Lung microvascular endothelial cell (primary cell): ENCODE data around the gene CCDC170. TPM values are rescaled to one million over a fixed set of nuclear protein-coding genes. Genes with fewer than 3 reads are reported as not detected.
A peak's percentile ranks its signal among the peaks of the same experiment; 100 is the strongest.
"Not testable (repeated sequence)": the region's sequence is repeated elsewhere in the genome, so short reads cannot be mapped to it uniquely, and the experiment has no call there.

Experiments
- DNase-seq, 2 donors: peaks; one replicate each; pipeline versions ENCODE4 v3.0.0 to v3.0.0-alpha.2; 2010; ENCODE audit warnings: low read depth in 2 of 2
- total RNA-seq: library from RNA; depleted of rRNA; stranded (reverse); fragments of >200 nt; gene quantifications from 2 replicates; pipeline ENCODE4 v1.2.1, GENCODE V29; 2014

Gene CCDC170, protein sequence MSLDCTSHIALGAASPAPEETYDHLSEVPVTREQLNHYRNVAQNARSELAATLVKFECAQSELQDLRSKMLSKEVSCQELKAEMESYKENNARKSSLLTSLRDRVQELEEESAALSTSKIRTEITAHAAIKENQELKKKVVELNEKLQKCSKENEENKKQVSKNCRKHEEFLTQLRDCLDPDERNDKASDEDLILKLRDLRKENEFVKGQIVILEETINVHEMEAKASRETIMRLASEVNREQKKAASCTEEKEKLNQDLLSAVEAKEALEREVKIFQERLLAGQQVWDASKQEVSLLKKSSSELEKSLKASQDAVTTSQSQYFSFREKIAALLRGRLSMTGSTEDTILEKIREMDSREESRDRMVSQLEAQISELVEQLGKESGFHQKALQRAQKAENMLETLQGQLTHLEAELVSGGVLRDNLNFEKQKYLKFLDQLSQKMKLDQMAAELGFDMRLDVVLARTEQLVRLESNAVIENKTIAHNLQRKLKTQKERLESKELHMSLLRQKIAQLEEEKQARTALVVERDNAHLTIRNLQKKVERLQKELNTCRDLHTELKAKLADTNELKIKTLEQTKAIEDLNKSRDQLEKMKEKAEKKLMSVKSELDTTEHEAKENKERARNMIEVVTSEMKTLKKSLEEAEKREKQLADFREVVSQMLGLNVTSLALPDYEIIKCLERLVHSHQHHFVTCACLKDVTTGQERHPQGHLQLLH
- under 0.01 TPM in 1 of 2 replicates, not detected in the other for total RNA-seq

DNA sequence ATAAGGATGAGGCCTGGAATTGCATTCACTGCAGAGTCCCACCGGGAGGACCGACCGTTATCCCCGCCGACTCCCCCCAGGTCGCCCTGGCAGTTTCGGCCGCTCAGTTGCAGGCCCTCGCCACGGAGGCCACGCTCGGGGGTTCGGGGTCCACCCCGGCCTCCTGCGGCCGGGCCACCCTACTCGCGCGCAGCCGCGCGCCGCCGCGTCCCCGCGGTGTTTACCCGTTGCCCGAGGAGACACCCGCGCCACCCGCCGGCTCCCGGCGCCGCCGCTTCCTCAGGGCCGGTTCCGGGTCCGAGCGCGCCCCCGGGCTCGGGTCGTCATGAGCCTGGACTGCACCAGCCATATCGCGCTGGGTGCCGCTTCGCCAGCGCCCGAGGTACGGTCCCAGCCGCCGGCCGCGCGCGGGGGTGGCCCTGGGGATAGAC is at the start of gene CCDC170:
CCDC170 (plus strand) TSS at position 214 of the 431 bp plus-strand sequence; CDS start at position 326, 112 bp downstream.
- DNase-seq, result peak; percentile 28 to 54

DNA sequence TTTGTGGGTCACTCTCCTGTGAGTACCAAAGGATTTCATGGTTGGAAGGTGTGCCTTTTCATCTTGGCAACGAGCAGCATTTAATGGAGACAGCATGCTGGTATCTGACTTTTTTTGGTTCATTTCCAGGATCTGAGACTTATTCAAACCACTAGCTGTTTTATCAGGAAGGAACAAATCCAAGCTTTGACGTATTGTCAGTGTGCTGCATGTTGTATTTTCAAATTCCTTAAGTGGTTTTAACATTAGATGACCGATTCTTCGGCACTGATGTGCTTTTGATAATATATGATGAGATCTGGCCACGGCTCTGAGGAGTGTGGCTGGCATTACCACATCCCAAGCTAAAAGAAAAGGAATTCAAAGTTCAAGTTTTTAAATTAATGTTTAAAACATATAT is 48.3 kb upstream of the CCDC170 start:
- peak; percentile 29 to 70 for DNase-seq

DNA sequence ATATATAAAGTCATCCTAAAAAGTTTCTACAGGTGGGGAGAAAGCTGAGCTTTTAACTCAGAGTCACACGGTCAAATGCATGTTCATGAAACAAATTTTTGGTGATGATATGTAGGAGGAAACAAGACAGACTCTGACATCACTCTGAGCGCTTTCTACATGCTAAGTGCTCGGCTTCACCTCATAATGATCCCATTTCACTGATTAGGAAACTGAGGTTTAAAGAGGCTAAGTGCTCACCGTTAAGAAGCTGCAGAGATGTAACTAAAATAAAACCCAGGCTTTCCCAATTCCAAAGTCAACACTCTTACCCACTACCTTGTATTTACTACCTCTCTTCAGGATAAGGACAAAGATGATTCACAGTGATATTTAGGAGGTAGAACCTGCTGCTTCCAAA is 46.6 kb upstream of the CCDC170 start:
- no peak for DNase-seq

DNA sequence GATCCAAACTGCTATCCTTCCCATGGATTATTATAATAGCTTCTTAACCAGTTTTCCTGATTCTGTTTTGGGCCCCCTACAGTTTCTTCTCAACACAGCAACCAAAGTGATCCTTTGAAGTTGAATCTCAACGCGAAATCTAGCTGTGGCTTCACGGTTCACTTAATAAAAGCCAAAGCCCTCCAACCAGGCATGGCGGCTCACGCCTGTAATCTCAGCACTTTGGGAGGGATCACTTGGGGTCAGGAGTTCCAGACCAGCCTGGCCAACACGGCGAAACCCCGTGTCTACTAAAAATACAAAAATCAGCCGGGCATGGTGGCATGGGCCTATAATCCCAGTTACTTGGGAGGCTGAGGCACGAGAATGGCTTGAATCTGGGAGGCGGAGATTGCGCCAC is 45.2 kb upstream of the CCDC170 start:
- peak in 1 of 2 donors; percentile 9 for DNase-seq

DNA sequence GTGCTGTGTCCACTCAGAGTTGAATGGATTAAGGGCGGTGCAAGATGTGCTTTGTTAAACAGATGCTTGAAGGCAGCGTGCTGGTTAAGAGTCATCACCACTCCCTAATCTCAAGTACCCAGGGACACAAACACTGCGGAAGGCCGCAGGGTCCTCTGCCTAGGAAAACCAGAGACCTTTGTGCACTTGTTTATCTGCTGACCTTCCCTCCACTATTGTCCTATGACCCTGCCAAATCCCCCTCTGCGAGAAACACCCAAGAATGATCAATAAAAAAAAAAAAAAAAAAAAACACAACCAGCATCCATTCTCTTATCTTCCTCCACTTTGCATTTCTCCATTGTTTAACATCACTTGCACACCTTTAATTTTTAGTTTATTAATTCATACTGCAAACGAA is 42.9 kb upstream of the CCDC170 start:
- not testable (repeated sequence) for DNase-seq

DNA sequence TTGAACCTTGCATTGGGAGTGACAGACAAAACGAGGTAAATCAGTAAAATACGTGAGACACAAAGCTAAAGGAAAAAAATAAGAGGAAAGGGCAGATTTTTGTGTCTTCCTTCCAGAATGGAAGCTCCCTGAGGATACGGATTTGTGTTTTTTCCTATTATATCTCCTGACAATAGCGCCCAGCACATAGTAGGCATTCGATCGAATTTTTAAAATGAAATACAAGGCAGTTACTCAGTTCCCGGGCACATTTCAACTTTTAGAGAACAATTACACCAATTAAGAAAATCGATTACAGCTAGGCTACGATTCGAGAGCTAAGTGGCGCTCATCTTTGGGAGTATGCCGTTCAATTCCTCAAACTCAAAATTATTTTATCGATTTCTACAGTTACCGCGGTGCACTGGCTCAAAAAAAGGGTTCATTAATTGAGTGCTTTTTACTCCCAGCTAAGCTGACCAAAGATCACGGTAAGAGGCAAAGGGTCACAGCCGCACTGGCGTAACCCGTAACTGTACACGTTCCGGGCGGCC is 42.3 kb upstream of the CCDC170 start:
- no peak for DNase-seq

DNA sequence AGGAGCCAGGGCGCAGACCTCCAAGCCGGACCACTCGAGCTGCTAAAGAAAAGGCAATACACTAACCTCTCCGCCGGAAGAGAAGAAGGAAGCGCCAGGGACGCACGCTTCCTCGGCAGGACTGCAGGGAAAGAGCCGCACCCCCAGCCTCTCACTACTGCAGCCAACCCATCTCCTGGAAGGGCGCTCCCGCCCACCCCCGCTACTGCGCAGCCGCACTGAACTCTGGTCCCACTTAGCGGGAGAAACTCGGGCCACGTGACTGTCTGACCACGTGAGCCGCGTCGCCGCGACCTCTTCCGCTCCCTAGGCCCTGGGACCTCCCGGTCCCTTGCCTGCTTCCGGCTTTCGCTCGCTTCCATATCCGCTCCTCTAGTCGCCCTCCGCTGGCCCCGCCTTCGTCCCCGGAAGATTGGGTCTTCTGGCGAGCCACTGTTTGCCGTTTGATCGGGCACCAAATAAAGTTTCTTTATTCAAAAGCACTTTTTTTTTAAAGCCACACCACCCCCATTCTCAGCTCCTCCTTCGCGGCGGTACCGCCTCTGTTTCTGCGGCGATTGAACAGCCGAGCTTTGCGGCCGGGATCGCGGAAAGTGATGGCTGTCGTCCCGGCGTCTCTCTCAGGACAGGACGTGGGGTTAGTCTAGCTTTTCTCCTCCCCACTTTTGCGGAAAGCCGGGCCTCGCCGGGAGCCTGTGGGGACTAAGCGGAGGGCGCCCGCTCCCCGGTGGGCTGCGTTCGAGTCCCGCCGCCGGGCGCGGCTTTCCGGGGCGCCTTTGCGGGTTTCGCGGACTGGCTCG is 41.7 kb upstream of the CCDC170 start, which contains the start of gene RMND1:
RMND1 (minus strand) TSS at position 177 of the 800 bp plus-strand sequence. CDS start 6,315 bp downstream, outside the sequence.
- peak; percentile 100 for DNase-seq

DNA sequence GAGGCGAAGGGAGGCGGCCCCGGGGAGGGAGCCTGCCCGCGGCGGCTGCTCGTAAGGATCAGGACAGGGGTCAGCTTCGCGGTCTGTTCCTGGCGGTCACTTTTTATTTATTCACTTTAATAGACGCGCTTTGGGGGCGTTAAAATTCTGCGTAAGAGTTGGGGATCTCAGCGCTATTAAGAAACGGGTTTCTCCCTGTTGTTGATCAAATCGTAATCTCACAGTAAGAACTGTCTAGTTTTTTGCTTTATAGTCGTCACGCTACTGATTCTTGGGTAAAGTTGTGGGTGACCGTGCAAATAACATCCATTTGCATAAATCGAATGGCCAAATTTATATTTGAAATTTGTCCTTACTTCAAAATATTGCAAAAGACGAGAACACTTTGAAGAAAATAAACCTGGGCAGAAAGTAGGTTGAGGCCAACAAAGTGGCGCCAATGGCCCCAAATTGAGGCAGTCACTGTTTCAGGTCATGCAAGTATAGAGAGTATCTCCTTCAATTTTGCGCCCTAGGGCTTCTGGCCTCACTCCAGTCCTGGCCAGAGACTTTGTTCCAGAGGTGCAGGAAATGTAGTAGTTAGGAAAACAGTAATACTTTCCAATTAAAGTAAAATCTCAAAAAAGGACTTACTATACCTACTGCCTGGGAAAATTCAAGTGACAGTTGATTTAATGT is 40.9 kb upstream of the CCDC170 start:
- peak; percentile 31 to 57 for DNase-seq

DNA sequence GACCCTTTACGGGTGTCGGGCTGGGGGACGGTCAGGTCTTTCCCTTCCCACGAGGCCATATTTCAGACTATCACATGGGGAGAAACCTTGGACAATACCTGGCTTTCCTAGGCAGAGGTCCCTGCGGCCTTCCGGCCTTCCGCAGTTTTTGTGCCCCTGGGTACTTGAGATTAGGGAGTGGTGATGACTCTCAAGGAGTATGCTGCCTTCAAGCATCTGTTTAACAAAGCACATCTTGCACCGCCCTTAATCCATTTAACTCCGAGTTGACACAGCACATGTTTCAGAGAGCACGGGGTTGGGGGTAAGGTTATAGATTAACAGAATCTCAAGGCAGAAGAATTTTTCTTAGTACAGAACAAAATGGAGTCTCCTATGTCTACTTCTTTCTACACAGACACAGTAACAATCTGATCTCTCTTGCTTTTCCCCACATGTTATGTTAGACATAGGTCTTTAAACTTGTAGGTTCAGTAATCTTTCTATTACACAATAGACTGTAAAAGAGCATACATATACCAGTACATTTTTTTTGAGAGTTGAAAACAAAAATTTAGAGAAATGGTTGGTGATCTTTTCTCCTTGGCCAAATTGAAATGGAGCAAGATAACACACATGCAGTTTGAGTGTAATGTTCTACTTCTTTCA is 37.9 kb upstream of the CCDC170 start:
- DNase-seq, result not testable (repeated sequence)

DNA sequence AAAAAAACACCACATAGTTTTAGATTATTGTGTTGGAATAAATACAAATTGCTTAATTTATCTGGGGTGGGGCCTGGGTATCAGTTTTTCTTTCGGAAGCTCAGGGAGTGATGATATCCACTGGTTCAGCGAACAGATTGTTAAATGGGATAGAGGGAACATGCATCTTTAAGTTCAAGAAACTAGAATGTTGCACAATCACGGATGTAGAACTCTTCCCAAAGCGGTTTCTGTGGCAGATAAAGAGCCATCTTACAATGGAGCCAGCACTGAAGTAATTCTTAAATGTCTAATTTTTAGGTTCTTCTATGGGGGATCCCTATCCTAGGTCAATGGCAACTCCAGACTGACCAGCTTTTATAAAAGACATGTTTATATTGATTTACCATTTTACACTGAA is 32.1 kb upstream of the CCDC170 start:
- DNase-seq, result no peak

DNA sequence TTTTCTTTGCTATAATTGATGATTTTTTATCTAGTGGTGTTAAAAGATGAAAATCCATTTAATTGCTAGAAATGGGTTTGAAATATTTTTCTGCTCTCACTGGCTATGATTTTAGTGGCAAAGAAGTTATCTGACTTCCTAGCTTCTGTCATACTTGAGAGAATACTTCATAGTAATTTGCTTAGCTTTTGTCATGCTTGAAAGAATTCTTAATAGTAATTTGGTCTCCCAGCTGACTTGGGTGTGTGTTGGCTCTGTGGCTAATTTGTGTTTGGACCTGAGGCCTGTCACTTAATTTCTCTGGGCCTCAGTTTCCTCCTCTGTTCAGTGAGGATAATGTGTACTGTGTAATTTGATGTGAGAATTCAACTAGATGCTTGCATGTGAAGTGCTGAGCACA is 29.1 kb upstream of the CCDC170 start:
- DNase-seq, result no peak

DNA sequence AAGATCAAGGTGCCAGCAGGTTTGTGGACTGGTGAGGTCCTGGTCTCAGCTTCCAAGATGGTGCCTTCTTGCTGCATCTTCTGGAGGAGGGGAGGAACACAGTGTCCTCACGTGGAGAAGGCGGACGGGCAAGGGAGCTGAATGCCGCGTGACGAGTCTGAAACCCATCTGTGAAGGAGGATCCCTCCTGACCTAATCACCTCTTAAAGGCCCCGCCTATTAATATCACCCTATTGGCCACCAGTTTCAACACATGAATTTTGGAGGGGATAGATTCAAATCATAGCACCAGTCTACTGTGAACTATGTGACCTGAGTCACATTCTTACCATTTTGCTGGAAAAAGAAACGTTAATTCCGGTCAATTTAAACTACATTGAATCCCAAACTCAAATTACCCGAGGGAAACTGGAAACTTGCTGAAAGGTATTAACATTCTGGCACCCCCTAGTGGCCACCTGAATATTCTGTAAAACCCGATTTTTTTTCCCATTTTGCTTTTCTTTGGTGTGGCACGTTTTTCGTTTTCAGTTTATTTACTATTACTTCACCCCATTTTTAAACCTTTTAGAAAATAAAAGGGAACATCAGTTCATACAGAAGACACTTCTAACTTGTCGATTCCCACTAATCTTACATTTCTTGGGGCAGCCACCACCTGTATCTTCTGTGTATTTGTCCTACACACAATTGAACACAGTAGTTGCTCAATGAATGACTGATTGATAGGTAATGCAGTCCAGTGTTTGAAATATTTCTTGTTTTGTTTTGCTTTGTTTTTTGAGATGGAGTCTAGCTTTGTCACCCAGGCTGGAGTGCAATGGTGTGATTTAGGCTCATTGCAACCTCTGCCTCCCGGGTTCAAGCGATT is 17.9 kb upstream of the CCDC170 start:
- peak; percentile 56 to 74 for DNase-seq

DNA sequence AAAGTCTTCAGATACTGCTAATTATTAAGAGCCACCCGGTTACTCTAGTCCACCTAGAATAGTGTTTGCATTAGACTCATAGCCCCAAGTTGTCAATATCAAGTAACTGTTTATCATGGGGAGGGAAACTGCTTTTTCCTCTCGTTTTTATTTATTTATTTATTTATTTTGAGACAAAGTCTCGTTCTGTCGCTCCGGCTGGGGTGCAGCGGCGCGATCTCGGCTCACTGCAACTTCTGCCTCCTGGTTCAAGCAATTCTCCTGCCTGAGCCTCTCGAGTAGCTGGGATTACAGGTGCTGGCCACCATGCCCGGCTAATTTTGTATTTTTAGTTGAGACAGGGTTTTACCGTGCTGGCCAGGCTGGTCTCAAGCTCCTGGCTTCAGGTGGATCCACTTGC is 16.1 kb upstream of the CCDC170 start:
- DNase-seq, result no peak

DNA sequence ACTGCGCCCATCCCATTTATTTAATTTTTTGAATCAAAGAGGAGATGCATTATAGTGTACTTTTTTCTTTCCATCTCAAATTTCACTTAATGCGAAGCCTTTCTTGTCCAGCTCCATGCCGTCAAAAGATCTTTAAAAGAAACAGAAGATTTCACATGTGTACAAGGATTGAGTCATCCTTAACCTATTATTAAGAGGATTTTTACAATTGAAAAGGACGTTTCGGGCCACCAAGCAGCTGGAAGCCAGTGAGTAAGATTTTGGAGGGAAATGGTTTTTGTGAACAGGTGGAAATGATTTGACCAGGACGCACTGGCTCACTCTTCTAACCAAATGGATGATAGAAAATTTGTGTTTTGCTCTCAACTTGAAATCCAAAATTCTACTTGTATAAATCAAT is 15.1 kb upstream of the CCDC170 start:
- no peak for DNase-seq

DNA sequence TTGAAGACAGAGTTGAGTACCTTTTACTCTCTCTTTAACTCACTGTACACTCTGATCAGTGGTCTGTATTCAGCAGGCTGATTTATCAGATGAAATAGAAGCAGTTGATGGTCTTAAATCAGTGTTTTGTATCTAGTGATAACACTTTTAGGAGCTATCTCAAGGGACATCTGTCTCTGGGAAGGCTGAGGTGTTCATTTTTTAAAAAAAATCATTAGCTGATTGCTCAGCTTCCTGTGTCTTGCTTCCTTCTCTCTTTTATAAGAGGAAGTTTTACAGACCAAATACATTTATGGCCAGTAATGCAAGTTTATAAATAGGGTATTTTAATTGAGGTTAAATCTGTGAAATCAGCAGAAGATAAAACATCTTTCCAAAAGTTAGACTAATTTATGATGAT is 12.0 kb upstream of the CCDC170 start:
- DNase-seq, result peak in 1 of 2 donors; percentile 19

DNA sequence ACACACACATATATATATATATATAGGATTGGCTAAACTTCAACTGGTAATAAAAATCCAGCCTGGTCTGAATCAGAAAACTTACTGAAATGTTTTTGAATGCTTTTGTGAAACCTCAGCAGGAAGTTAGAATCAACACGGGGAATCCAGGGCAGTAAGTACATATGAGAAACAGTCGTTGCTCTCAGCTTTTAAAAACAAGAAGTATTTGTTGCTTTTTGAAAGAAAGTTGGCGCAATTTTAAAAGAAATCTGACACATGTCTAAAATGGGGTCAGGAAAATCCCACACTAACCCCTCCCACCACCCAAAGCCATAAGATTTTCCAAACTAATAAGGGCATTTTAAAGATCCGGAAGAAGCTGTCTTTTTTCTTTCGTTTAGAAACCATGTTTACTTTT is 11.5 kb upstream of the CCDC170 start:
- peak; percentile 54 to 58 for DNase-seq

DNA sequence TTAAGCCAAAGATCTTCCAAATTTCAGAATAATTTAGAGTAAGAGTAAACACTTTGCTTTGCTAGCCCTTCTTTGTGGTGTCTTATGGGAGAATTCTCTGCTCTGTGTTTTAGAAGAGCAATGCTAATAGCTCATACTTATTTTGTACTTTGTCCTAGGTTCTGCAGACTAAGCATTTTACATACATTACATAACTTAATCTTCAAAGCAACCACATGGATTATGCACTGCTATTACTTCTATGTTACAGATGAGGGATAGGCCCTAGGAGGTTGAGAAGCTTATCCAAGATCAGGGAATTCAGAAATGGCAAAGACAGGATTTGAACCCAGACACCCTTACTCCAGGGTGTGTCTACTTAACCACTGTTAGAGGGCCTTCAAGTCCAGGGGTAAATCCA is 9.8 kb upstream of the CCDC170 start:
- DNase-seq, result no peak

DNA sequence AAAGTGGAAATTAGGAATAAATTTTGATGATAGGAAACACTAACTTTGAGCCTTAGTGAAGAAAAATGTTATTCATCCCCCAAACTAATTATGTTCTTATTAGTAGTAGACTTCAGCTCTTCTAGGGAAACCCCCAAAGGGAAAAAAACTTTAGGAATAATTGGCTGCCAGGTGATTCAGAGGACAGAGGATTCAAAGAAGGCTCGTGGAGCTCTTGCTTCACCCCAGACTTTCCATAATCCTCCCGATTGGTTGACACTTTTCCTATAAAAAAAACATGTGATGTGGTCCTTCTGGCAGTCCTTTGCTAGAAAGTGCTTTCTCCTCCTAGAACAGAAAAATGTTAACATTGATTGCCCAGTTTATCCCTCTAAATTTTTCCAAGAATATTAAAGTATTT is 5.6 kb upstream of the CCDC170 start:
- DNase-seq, result no peak

DNA sequence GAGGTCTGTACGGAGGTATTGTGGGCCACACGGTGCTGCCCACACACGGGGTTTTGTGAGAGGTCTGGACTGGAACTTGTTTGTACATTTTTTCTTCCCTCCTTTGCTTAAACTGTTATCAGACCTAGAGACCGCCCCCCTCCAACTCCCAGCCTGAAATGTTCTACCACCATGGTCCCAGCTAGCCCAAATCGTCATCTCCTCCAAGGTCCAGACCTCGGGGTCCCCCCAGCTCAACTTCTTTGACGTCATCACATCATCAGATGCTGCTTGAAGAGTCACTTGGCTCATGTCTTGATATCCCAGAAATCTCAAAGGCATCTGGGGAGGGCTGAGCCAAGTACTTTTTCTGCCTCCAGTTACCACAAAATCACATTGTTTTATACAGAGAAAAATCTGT is 2.8 kb upstream of the CCDC170 start:
- no peak for DNase-seq
